GM19438 (cell line): ENCODE measurements around the gene DDB1.

Experiments
- ATAC-seq: cut with Tn5 transposase; IDR thresholded peaks from one replicate; pipeline ENCODE4 v1.9.1; 2021; ENCODE audit warnings: low read depth; ENCODE audit not compliant: unreplicated experiment

Gene DDB1

GRCh38 chr11:61332797-61333549, at the start of gene DDB1, which contains the start of gene TKFC:
Gene DDB1, minus strand, starts transcription at chr11:61333105. Its CDS starts 137 bp downstream, at chr11:61332968.
Gene TKFC, plus strand, starts transcription at chr11:61333228. Its CDS starts 1,501 bp downstream, at chr11:61334729.
- ATAC-seq: peak; percentile 87

- ATAC-seq: no peak
These were observed 48.0 kb upstream of the DDB1 start for GRCh38 chr11:61380884-61381283.

- ATAC-seq: no peak
These were observed 45.9 kb upstream of the DDB1 start for GRCh38 chr11:61378713-61379313.

- ATAC-seq: no peak
These were observed 44.7 kb upstream of the DDB1 start for GRCh38 chr11:61377461-61378160.

GRCh38 chr11:61375761-61376108, 42.8 kb upstream of the DDB1 start:
- no peak for ATAC-seq

- ATAC-seq: no peak
These were observed 39.9 kb upstream of the DDB1 start for GRCh38 chr11:61372659-61373420.

- ATAC-seq: no peak
These were observed 37.6 kb upstream of the DDB1 start for GRCh38 chr11:61370349-61371005.

GRCh38 chr11:61369372-61370348, 36.8 kb upstream of the DDB1 start:
- no peak for ATAC-seq

GRCh38 chr11:61368646-61369045, 35.7 kb upstream of the DDB1 start:
- no peak for ATAC-seq

- no peak for ATAC-seq
These were observed 34.5 kb upstream of the DDB1 start for GRCh38 chr11:61367406-61367805.

GRCh38 chr11:61364012-61364675, 31.2 kb upstream of the DDB1 start:
- no peak for ATAC-seq

GRCh38 chr11:61362542-61362875, 29.6 kb upstream of the DDB1 start:
- no peak for ATAC-seq

GRCh38 chr11:61361741-61362541, 29.0 kb upstream of the DDB1 start, which contains the start of the genes CYB561A3 and TMEM138:
Gene CYB561A3, minus strand, starts transcription at chr11:61361882. Its CDS starts 5,169 bp downstream, at chr11:61356713.
Gene TMEM138, plus strand, starts transcription at chr11:61362374. Its CDS starts 2,017 bp downstream, at chr11:61364391.
- ATAC-seq: peak; percentile 74

GRCh38 chr11:61361237-61361740, 28.4 kb upstream of the DDB1 start:
- no peak for ATAC-seq

GRCh38 chr11:61359516-61359915, 26.6 kb upstream of the DDB1 start:
- no peak for ATAC-seq

GRCh38 chr11:61358566-61358965, 25.7 kb upstream of the DDB1 start:
- no peak for ATAC-seq

- no peak for ATAC-seq
These were observed 25.0 kb upstream of the DDB1 start for GRCh38 chr11:61357894-61358239.
